ENCODE data around the gene SELENOM. TPM values are rescaled to one million over a fixed set of nuclear protein-coding genes. Genes with fewer than 3 reads are reported as not detected.

The SELENOM gene
- total and polyA plus RNA-seq, 2 of the 8 experiments (the other 6 are each of a cell fraction or from before 2014, with no cell fraction given), result 22.7 to 40.0 TPM

- no peak overlapping the region for H3K23ac ChIP-seq (ENCODE audit: insufficient read length)
- no peaks in the 10 kb centered on the region for H4K20me1 ChIP-seq (replicated peaks in 1 of 2; ENCODE audit: control insufficient read depth in 1 of 2, insufficient read depth in 2 of 2, low read length in 2 of 2)
- H4K8ac ChIP-seq (ENCODE audit: extremely low read depth, insufficient read depth, low read length), result no peak overlapping the region; the same call in 1 of the 2 replicates
- no peak overlapping the region for H3K4me2 ChIP-seq (ENCODE audit: insufficient read depth in 1 of 2, low read depth in 2 of 2, low read length in 2 of 2)
- no peak overlapping the region for H2BK5ac ChIP-seq (ENCODE audit: low read depth, low read length)
- no peak for FAIRE-seq
- no peaks in the 10 kb centered on the region for H3K36me3 ChIP-seq (ENCODE audit: control insufficient read depth in 2 of 4, insufficient read depth in 4 of 4, low read length in 3 of 4)
- H3K9ac ChIP-seq (replicated peaks in 1 of 4; ENCODE audit: extremely low read depth in 1 of 4, low read depth in 3 of 4, low read length in 3 of 4), result no peak overlapping the region
- H3K18ac ChIP-seq (ENCODE audit: extremely low read depth, low read length), result no peak overlapping the region
- CTCF ChIA-PET (ENCODE audit: partially characterized antibody), result interaction anchor here (0.6 to 1.6 kb wide), 8 partner anchors 14 to 147 kb away, joined by 3 to 8 read pairs (median 4); partner anchors contain the start of gene PLA2G3
- 90% methylated on average over 3 of the region's 3 CpGs; no CpG with 5 or more reads in 1 of the 2 experiments for WGBS, 2 experiments (ENCODE audit: extremely low coverage in 1 of 2, insufficient coverage in 1 of 2, insufficient read length in 1 of 2, insufficient replicate concordance in 2 of 2, low coverage in 1 of 2, low lambda C conversion rate in 2 of 2, missing lambda C conversion rate in 1 of 2)
- H2BK12ac ChIP-seq (ENCODE audit: low read depth, low read length), result 0 out of 2 replicates have a peak overlapping the region, but pooled peaks have one; percentile 3
- H3K23me2 ChIP-seq (ENCODE audit: low read depth, low read length), result no peaks in the 10 kb centered on the region; the same call in 1 of the 2 replicates
- H3K4me1 ChIP-seq (replicated peaks in 1 of 4; ENCODE audit: control insufficient read depth in 3 of 4, insufficient read depth in 4 of 4, low read length in 3 of 4), result peaks cover 0 to 29% (median 12%) of the 10 kb centered on the region in 4 experiments; a peak in 6 of 7 replicates
- H3K27ac ChIP-seq (ENCODE audit: low read depth, low read length), result no peak overlapping the region
- no peak overlapping the region for H2AK5ac ChIP-seq (ENCODE audit: low read depth, low read length)
- no peak overlapping the region for H3K14ac ChIP-seq (ENCODE audit: insufficient read length)
- H3K56ac ChIP-seq (replicated peaks; ENCODE audit: insufficient read length, low read depth, low read length), result no peak overlapping the region
- H4K91ac ChIP-seq (replicated peaks; ENCODE audit: insufficient read length, low read length), result no peak overlapping the region
- DNase-seq (ENCODE audit: low read depth in 1 of 2, low spot score in 2 of 2), result no peak
- no peak overlapping the region for H2BK20ac ChIP-seq (ENCODE audit: low read length)
- H3K79me2 ChIP-seq (ENCODE audit: control insufficient read depth in 1 of 2, insufficient read depth in 2 of 2, low read length in 2 of 2), result no peaks in the 10 kb centered on the region
- no peak overlapping the region for H3K4ac ChIP-seq (replicated peaks; ENCODE audit: insufficient read length, low read depth, low read length)
- peak overlapping the region; percentile 16; the same call in 1 of the 2 replicates for H2BK15ac ChIP-seq (ENCODE audit: low read length)
- H3K4me3 ChIP-seq (ENCODE audit: extremely low read depth in 1 of 4, insufficient read depth in 2 of 4, low read depth in 3 of 4, low read length in 4 of 4), result no peak overlapping the region
- H2BK120ac ChIP-seq (replicated peaks; ENCODE audit: low read depth, low read length), result no peak overlapping the region
- H3K9me3 ChIP-seq (ENCODE audit: insufficient read depth in 2 of 2, low read depth in 1 of 2, low read length in 1 of 2), result no peaks in the 10 kb centered on the region
- POLR2A ChIA-PET (ENCODE audit: partially characterized antibody), result interaction anchor here (1.1 to 1.4 kb wide), 3 partner anchors 12 to 23 kb away, joined by 3 to 8 read pairs (median 4); partner anchors contain the start of gene PLA2G3
- H3K79me1 ChIP-seq (ENCODE audit: low read depth, low read length), result no peaks in the 10 kb centered on the region
- no peaks in the 10 kb centered on the region for H3K27me3 ChIP-seq (replicated peaks in 1 of 4; ENCODE audit: control insufficient read depth in 3 of 4, extremely low read depth in 1 of 4, insufficient read depth in 3 of 4, low read length in 3 of 4)
- no peak overlapping the region for H2AFZ ChIP-seq (ENCODE audit: low read length)
- H4K5ac ChIP-seq (ENCODE audit: insufficient read length, low read depth, low read length), result no peak overlapping the region
- no peak for TF ChIP-seq EGR1 (IDR thresholded peaks at IDR 0.05; ENCODE audit: borderline replicate concordance, low read depth, low read length)
- TF ChIP-seq CREB1 (IDR thresholded peaks at IDR 0.05), result no peak
- TF ChIP-seq SP4 (IDR thresholded peaks at IDR 0.05; ENCODE audit: low read length), result no peak
- TF ChIP-seq TAF1 (IDR thresholded peaks at IDR 0.05; ENCODE audit: low read depth, low read length), result no peak
- no peak for TF ChIP-seq SP2 (IDR thresholded peaks at IDR 0.05; ENCODE audit: low read length)
- no peak for TF ChIP-seq SRF (IDR thresholded peaks at IDR 0.05; ENCODE audit: low read depth, low read length)
- TF ChIP-seq JUN (IDR thresholded peaks at IDR 0.05; ENCODE audit: low read depth, low read length), result no peak
- TF ChIP-seq CBX5 (IDR thresholded peaks at IDR 0.05; ENCODE audit: low read depth, low read length), result no peak
- no peak for TF ChIP-seq RBBP5 (IDR thresholded peaks at IDR 0.05; ENCODE audit: borderline replicate concordance, low read depth, low read length)
- TF ChIP-seq BCL11A (IDR thresholded peaks at IDR 0.05; ENCODE audit: low read depth in 2 of 2, low read length in 2 of 2), result no peak
- TF ChIP-seq EZH2 (IDR thresholded peaks at IDR 0.05; ENCODE audit: low read depth, low read length, severe bottlenecking), result no peak
- no peak for TF ChIP-seq JUND (IDR thresholded peaks at IDR 0.05; ENCODE audit: low read length)
These were observed 16.9 kb upstream of the SELENOM start for GRCh38 chr22:31124290-31124689.
